HG03064 (cell line): ENCODE measurements around the gene MDH1.

Source experiments
- ATAC-seq: cut with Tn5 transposase; IDR thresholded peaks from one replicate; pipeline ENCODE4 v1.9.1; 2021; ENCODE audit warnings: low read depth; ENCODE audit not compliant: unreplicated experiment

MDH1 gene

DNA sequence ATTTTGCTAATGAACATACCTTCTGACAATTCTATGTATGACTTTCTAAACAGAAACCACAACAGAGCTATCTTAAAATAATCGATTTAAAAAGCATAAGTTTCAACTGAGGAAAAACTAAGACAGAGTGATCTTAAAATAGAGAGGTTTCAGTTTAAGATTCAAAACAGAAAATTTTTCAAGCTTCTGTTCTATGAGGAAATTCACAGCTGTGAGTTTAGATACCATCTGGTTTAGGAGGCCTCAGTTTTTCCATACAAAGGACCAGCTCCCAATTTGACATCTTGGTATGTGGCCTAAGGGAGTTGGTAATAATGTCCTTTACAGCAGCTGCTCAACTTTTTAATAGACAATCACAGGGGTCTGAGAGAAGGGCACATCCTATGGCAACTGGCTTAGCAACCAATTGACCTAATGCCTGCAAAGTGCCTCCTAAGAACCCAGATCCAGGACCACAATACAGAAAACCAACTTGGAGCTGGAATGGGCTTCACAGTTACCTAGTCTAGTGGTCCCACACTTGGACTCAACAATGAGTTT lies 39.7 kb downstream of the MDH1 start:
- no peak for ATAC-seq

DNA sequence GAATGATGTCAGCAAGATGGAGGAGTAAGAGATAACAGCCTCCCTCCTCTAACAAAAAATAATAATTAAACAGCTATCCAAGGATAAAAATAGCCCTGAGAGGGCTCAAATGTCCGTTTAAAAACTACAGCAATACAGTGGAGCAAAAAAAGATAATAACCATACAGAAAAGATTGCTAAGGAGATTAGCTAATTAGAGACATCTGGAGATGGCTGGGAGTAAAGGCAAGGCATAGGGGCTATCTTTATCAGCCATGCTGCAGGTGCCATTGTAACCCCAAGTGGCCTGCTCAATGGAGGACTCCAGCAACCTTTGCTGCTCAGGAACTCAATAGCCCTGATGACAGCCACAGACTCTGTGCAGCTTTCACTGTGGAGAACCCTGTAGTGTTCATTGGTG lies 42.7 kb downstream of the MDH1 start:
- ATAC-seq = no peak

DNA sequence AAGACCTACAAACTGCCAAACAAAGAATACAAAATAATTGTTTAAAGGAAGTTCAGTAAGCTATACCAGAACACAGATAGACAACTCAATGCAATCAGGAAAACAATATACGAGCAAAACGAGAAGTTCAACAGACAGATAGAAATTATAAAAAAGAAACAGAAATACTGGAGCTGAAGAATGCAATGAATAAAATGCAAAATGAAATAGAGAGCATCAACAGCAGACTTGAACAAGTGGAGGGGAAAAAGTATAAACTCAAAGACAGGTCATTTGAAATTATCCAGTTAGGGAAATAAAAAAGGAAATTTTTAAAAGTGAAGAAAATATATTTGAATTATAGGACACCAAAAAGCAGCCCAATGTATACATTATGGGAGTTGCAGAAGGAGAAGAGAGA lies 43.6 kb downstream of the MDH1 start:
- no peak for ATAC-seq

DNA sequence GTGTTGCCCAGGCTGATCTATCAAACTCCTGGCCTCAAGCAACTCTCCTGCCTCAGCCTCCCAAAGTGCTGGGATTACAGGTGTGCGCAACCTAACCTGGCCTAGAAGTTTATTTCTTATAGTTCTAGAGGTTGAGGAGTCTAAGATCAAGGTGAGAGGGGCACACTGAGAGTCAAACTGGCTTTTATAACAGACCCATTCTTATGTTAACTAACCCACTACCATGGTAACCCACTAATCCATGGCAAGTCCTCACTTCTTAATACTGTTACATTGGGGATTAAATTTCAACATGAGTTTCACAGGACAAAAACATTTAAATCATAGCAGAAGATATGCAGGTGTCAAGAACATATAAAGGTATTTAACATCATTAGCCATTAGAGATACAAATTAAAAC lies 50.6 kb downstream of the MDH1 start:
- no peak for ATAC-seq

DNA sequence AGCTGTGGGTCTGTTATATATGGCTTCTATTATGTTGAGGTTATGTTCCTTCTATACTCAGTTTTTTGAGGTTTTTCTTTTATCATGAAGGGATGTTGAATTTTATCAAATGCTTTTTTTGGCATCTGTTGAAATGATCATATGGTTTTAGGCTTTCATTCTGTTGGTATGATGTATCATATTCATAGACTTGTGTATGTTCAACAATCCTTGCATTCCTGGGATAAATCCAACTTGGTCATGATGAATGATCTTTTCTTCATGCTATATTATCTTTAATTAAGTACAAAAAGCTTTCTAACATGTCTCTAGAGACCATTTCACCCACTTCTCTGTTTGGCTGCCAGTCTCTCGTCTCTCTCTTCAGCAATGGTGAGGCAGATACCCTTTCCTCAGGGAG lies 54.2 kb downstream of the MDH1 start:
- ATAC-seq = no peak

DNA sequence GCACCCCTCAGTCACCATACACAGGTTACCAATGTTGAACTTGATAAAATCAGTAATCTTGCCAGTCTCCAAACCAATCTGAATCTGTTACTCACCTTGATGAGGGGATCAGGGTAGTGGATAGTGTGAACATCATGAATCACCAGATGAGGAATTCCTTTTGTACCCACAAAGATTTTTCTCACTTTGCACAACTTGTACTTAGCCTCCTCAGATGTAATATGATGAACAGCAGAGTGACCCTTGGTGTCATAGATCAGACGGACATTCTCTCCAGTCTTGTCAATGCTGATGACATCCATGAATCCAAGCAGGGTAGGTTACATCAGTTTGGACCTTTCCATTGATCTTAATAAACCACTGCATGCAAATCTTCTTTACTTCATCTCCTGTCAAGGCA lies 54.7 kb downstream of the MDH1 start:
- ATAC-seq = no peak

DNA sequence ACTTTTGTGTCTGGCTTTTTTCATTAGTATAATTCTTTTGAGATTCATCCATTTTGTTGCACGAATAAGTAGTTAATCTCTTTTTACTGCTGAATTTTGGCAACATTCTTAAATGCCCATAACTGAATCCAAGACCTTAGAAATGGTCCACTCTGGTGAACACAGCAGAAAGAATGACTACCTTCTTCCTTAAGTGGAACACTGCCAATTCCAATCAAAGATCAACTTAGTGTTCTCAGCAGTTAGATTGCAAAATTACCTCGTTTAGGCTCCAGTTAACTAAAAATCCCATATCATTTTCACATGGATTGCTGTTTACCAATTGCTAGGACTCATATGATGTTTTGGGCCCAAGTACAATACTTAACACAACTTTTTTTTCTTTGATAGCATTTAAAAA lies 59.9 kb downstream of the MDH1 start:
- no peak for ATAC-seq

DNA sequence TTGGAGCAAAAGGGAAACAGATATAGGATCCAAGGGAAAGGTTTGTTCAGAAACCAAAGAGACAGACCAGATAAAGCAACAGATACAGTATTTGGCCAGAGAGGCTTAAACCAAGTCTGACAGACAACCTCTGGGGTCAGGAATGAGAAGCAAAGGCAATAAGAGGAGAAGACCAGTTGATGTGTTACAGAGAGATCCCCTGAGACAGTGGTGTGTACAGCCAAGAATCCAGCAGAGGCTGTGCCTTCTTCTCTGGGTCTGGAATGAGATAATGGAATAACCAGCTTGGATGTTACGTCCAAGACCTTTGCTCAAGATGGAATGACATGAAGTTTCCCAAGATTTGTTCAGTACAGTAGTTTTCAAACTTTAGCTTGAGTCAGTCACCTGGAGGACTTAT lies 61.1 kb downstream of the MDH1 start:
- ATAC-seq = no peak

DNA sequence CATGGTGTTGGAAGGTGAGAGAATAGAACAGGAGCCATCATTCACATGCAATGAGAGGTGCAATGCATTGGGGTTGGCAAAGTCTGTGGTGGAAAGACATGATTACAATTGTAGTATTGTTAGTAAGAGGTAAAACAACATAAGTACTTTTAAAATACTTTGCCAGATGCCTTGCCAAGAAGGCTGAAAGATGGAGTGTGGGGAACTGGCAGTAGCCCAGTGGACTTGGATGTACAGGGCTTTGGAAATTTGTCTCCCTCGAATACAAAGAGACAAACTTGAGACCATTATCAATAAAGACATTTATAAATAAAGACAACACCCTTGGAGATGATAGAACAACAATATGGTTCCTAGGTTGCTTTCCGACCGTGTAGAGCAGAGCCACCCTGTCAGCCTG lies 62.0 kb downstream of the MDH1 start:
- no peak for ATAC-seq

DNA sequence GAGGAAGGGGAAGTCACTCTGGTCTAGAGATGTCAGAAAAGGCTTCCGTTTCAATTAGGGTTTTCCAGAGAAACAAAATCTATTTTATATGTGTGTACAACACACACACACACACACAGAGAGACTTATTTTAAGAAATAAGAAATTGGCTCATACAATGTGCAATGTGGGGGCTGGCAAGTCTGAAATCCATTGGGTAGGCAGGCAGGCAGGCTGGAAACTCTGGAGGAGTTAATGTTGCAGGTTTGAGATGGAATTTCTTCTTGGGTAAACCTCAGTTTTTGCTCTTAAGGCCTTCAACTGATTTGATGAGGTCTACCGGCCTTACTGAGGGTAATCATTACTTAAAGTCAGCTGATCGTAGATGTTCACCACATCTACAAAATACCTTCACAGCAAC lies 62.6 kb downstream of the MDH1 start:
- ATAC-seq = no peak

DNA sequence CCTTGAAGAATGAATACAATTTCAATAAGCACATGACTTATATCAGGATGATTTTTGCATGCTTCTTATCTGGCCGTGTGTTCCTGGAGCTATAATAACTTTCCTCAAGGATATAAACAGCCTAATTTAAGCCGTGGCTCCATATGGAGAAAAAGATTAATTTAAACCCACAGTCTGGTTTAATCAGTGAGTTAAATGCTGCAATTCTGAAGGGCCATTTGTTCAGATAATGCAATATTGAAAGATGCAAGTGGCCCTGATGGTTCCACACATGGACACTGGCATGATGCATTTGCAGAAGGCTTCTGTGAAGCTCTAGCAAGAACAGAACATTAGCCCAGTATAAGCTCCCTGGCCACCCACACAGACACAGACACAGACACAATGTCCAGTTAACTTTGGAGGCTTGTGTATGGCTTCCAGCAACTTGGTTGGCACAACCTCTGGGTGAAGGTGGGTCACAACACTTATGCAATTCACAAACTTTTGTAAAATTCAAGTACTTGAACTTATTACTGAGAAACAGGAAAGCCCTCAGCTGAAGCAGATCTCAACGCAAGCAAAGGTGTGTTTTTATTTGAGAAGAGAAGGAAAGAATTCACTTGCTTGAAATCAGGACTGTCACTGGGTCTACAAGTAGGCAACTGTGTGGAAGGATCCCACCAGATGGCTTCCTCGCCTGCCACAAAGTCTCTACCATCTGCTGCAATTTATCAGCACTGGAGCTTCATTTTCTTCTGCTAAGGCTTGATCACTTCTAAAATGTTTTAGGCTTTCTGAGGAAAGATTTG lies 63.3 kb downstream of the MDH1 start:
- ATAC-seq = no peak

DNA sequence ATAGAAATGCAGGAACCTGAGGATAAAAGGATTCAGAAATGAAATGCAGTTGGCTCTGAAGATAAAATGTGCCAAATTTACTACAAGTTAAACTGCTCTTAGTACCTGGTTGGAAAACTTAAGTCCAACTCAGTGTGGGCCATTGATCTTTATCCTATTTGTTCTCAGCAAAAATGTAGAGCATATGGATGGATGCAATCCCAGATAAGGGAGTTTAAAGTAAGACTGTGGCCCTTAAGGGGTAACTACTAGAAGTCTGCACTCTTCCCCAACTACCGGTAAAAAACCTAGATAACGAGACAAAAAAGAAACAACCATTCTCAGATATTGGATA lies 63.9 kb downstream of the MDH1 start:
- ATAC-seq = no peak

DNA sequence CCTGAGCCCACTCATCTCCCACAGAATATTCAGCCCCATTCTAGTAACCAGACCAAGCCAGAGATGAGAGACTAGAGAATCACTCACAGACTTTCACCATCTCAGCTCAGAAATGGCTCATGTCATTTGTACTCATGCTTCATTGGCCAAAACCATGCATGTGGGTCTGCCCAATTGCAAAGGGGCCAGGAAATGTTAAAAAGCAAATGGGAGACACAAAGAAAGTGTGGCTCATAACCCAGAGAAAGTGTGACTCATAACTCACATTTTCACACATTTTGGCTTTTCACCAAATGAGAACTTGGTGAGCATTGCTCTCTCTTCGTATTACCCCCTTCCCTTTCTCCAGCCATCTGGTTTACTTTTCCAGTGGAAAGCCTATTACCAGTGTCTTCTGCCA lies 66.2 kb downstream of the MDH1 start:
- ATAC-seq = peak; percentile 63
